K562 (cell line): ENCODE measurements around the gene CTAGE1. TPM values are rescaled to one million over a fixed set of nuclear protein-coding genes. Genes with fewer than 3 reads are reported as not detected.

ENCODE experiments used
- ATAC-seq: fragments of 200-7000 bp; cut with Tn5 transposase; 3 replicates; pipeline ENCODE4 v1.9.1; 2020; ENCODE audit warnings: moderate library complexity
- BruUV-seq: library from RNA; stranded (reverse); fragments of 400-500 nt; replicated peaks from 2 replicates; lab custom pipeline; 2021; lab: Mats Ljungman, UMichigan
- CTCF ChIA-PET: fragments of 300-600 bp; formaldehyde crosslinking; extraction: SDS; loops from one replicate; lab custom pipeline; 2021; ENCODE audit warnings: low intra/inter-chr PET ratio; lab: Yijun Ruan, JAX
- POLR2A ChIA-PET: fragments of 300-600, 350-650 bp; sonication (Branson Sonifier 250); formaldehyde crosslinking; extraction: SDS; loops from one replicate; lab custom pipeline; 2021; ENCODE audit warnings: antibody characterized with exemption, inconsistent platforms; lab: Yijun Ruan, JAX
- DNase-seq, 4 experiments: peaks; one replicate each; pipeline versions ENCODE4 v3.0.0 to v3.0.0-alpha.2; 2011 to 2018; ENCODE audit warnings: low spot score in 3 of 4, mixed read lengths in 3 of 4; ENCODE audit errors: extremely low read depth in 1 of 4
- FAIRE-seq: peaks from 2 replicates; lab custom pipeline; 2011; peaks lifted over from hg19 to GRCh38; lab: Jason Lieb, UNC
- H2AFZ ChIP-seq: 2 replicates; pipeline ENCODE4 v1.6.0; 2011; ENCODE audit warnings: low read depth, low read length, control low read depth, inconsistent platforms
- H3K27ac ChIP-seq: fragments of 200-600 bp; 3 replicates; pipeline ENCODE4 v1.8.0; 2011; ENCODE audit warnings: low read depth, mild to moderate bottlenecking, control low read depth, inconsistent platforms, low read length, moderate library complexity, mixed read lengths; ENCODE audit errors: extremely low read depth
- H3K27me3 ChIP-seq, 2 experiments: fragments of 300-600 bp in 1 of 2; 2 replicates in 1 of 2; 3 replicates in 1 of 2; pipeline versions ENCODE4 v1.6.0 to v1.8.0; 2011; ENCODE audit warnings: inconsistent platforms in 2 of 2, low read length in 2 of 2, mild to moderate bottlenecking in 1 of 2, mixed read lengths in 1 of 2, moderate library complexity in 1 of 2; ENCODE audit not compliant: control insufficient read depth in 2 of 2, insufficient read depth in 2 of 2
- H3K36me3 ChIP-seq: fragments of 300-600 bp; 3 replicates; pipeline ENCODE4 v1.8.0; 2011; ENCODE audit warnings: mild to moderate bottlenecking, low read length, inconsistent platforms; ENCODE audit not compliant: control insufficient read depth, insufficient read depth
- H3K4me1 ChIP-seq, 2 experiments: fragments of 200-600 bp in 1 of 2; replicated peaks in 1 of 2; 2 replicates in 1 of 2; 3 replicates in 1 of 2; pipeline versions ENCODE4 v1.5.1 to v1.8.0; 2011; ENCODE audit warnings: inconsistent platforms in 2 of 2, low read length in 2 of 2, mild to moderate bottlenecking in 1 of 2, mixed read lengths in 1 of 2, moderate library complexity in 1 of 2; ENCODE audit not compliant: control insufficient read depth in 2 of 2, insufficient read depth in 2 of 2
- H3K4me2 ChIP-seq: 2 replicates; pipeline ENCODE4 v1.6.1; 2011; ENCODE audit warnings: low read length, control low read depth, inconsistent platforms, mixed read lengths; ENCODE audit not compliant: insufficient read depth
- H3K4me3 ChIP-seq: fragments of 200-600 bp; sonication (generic), shearing (Covaris generic); 2 replicates; pipeline ENCODE4 v1.5.1; 2016; ENCODE audit warnings: control low read depth, inconsistent platforms
- H3K79me2 ChIP-seq: fragments of 200-600 bp; 3 replicates; pipeline ENCODE4 v1.8.0; 2011; ENCODE audit warnings: low read length, inconsistent platforms; ENCODE audit not compliant: control insufficient read depth, insufficient read depth
- H3K9ac ChIP-seq, 2 experiments: 2 replicates each; pipeline versions ENCODE4 v1.6.0 to v1.6.1; 2011; ENCODE audit warnings: low read depth in 2 of 2, low read length in 2 of 2, control low read depth in 1 of 2, inconsistent platforms in 1 of 2, mild to moderate bottlenecking in 1 of 2, mixed read lengths in 1 of 2; ENCODE audit not compliant: insufficient read depth in 1 of 2
- H3K9me1 ChIP-seq: one replicate; pipeline ENCODE4 v1.6.0; 2011; ENCODE audit warnings: inconsistent platforms, mild to moderate bottlenecking, low read length, moderate library complexity; ENCODE audit not compliant: control insufficient read depth, insufficient read depth
- H3K9me3 ChIP-seq: replicated peaks from 2 replicates; pipeline ENCODE4 v1.5.1; 2011; ENCODE audit warnings: low read depth, low read length, inconsistent platforms; ENCODE audit not compliant: control insufficient read depth, insufficient read depth
- H4K20me1 ChIP-seq: replicated peaks from 2 replicates; pipeline ENCODE4 v1.6.1; 2011; ENCODE audit warnings: low read length, inconsistent platforms, mixed read lengths; ENCODE audit not compliant: control insufficient read depth, insufficient read depth
- HIVEP1 ChIP-seq: fragments of 250-450 bp; sonication (Bioruptor Pico); IDR thresholded peaks from 2 replicates; pipeline ENCODE4 v1.4.0; 2020; ENCODE audit warnings: mild to moderate bottlenecking
- KLF16 ChIP-seq: IDR thresholded peaks from 2 replicates; pipeline ENCODE4 v1.6.1; 2016; ENCODE audit warnings: antibody characterized with exemption
- PURB ChIP-seq: sonication (generic); formaldehyde crosslinking; IDR thresholded peaks from 2 replicates; pipeline ENCODE4 v1.9.0; 2021; ENCODE audit warnings: low read depth, mild to moderate bottlenecking, missing genetic modification reagents
- RAD21 ChIP-seq, 2 experiments: fragments of 250-450 bp in 1 of 2; fragments of 450-650 bp in 1 of 2; sonication (Bioruptor Pico) in 1 of 2; formaldehyde crosslinking in 1 of 2; IDR thresholded peaks in 1 of 2; conservative IDR thresholded peaks in 1 of 2; 2 replicates each; pipeline versions ENCODE4 v1.4.0 to v1.8.0; 2020 to 2022; ENCODE audit warnings: mild to moderate bottlenecking in 2 of 2, moderate library complexity in 1 of 2
- WGBS: fragments of 100-300 bp; shearing (Covaris generic); methylation state at CpG from one replicate; pipeline ENCODE4 v1.1.6; 2016; ENCODE audit warnings: low coverage, mixed read lengths; ENCODE audit not compliant: insufficient coverage; ENCODE audit errors: missing lambda C conversion rate; 5-methylcytosine and 5-hydroxymethylcytosine counted together
- in situ Hi-C: fragments of 300-500 bp; cut with MboI; formaldehyde crosslinking; loops from 4 replicates; pipeline ENCODE4 v1.15.0; 2018; ENCODE audit warnings: inconsistent platforms, mixed read lengths
- intact Hi-C: fragments of 100-400 bp; cut with micrococcal nuclease; formaldehyde crosslinking; loops from 2 replicates; pipeline ENCODE4 v1.14.2; 2022
- polyA plus RNA-seq, 8 experiments: library from polyadenylated mRNA; depleted of rRNA in 4 of 8; stranded (reverse) in 5 of 8; unstranded in 3 of 8; fragments of >200 nt; fragmentation: Nextera tagmentation in 2 of 8; fragmentation: Illumina TruSeq in 1 of 8; extraction: Ambion mirVana in 2 of 8; extraction: Trizol in 1 of 8; gene quantifications; 2 replicates each; pipeline versions ENCODE4 v1.2.1 to v1.2.3, GENCODE V29; 2011 to 2014; ENCODE audit warnings: inconsistent platforms in 1 of 8, missing spikeins in 1 of 8
- total RNA-seq, 7 experiments: library from RNA; depleted of rRNA in 6 of 7; stranded (reverse); fragments of >200 nt in 6 of 7; fragmentation: Illumina TruSeq in 2 of 7; extraction: Trizol in 2 of 7; gene quantifications; 2 replicates each; pipeline versions ENCODE4 v1.2.1 to v1.2.3, GENCODE V29; 2011 to 2021; ENCODE audit warnings: low replicate concordance in 1 of 7

Gene CTAGE1
- total and polyA plus RNA-seq, 9 of the 15 experiments (the other 6 are each of a cell fraction or from before 2014, with no cell fraction given) = not detected

- ChIA-PET CTCF (no interaction called here), POLR2A (no interaction called here)
- no peaks in the 10 kb centered on the region for H3K4me1 ChIP-seq
- H4K20me1 ChIP-seq = no peaks in the 10 kb centered on the region
- ATAC-seq (no peak), DNase-seq (no peak), FAIRE-seq (no peak)
- H2AFZ ChIP-seq = no peak overlapping the region
- no peaks in the 10 kb centered on the region for H3K9me1 ChIP-seq
- no peaks in the 10 kb centered on the region for H3K79me2 ChIP-seq
- H3K27me3 ChIP-seq = peaks cover 0 to 3% of the 10 kb centered on the region in 2 experiments; a peak in 3 of 5 replicates
- H3K27ac ChIP-seq = no peak overlapping the region
- in situ Hi-C loops = no loop called here
- intact Hi-C loops = no loop called here
- no peaks in the 10 kb centered on the region for H3K36me3 ChIP-seq
- H3K4me2 ChIP-seq = no peak overlapping the region
- no TSS peak for BruUV-seq
- no peak overlapping the region for H3K9ac ChIP-seq
- no peak for TF ChIP-seq KLF16
- TF ChIP-seq RAD21 (CRISPR knock-in tag; conservative IDR thresholded peaks at IDR 0.05 in 1 of 2, IDR thresholded peaks at IDR 0.05 in 1 of 2) = 0 out of 4 replicates have a peak, but pooled peaks of 1 of the 2 experiments have one; percentile 5
- no peak for TF ChIP-seq PURB (CRISPR knock-in tag)
- no peaks in the 10 kb centered on the region for H3K9me3 ChIP-seq
- H3K4me3 ChIP-seq = no peak overlapping the region
- 10% methylated on average over 3 of the region's 3 CpGs for WGBS
Observed at GRCh38 chr18:22399949-22400348, 17.8 kb downstream of the CTAGE1 start.

GRCh38 chr18:22398464-22398863, 19.3 kb downstream of the CTAGE1 start:
- CTCF ChIA-PET = no interaction called here
- no peaks in the 10 kb centered on the region for H3K79me2 ChIP-seq
- no peak overlapping the region for H3K27ac ChIP-seq
- no peaks in the 10 kb centered on the region for H4K20me1 ChIP-seq
- no peak for FAIRE-seq
- no peaks in the 10 kb centered on the region for H3K36me3 ChIP-seq
- no peak overlapping the region for H2AFZ ChIP-seq
- no peak overlapping the region for H3K4me2 ChIP-seq
- no peak for TF ChIP-seq HIVEP1 (CRISPR knock-in tag)
- no peak overlapping the region for H3K4me3 ChIP-seq
- POLR2A ChIA-PET = interaction anchor here (1.3 kb wide), 1 partner anchor 14 kb away, joined by 4 read pairs; no protein-coding TSS in a partner anchor
- WGBS = 2% methylated on average over 4 of the region's 4 CpGs
- ATAC-seq = no peak
- intact Hi-C loops (no loop called here), in situ Hi-C loops (no loop called here)
- H3K9me3 ChIP-seq = no peaks in the 10 kb centered on the region
- no peak overlapping the region for H3K9ac ChIP-seq
- H3K4me1 ChIP-seq = no peaks in the 10 kb centered on the region
- no peak for DNase-seq
- H3K9me1 ChIP-seq = no peaks in the 10 kb centered on the region
- H3K27me3 ChIP-seq = peaks cover 0 to 3% of the 10 kb centered on the region in 2 experiments; a peak in 2 of 5 replicates
- BruUV-seq = no TSS peak
